GM18873 (cell line): ENCODE results near the gene OR52W1.
A peak's percentile ranks its signal among the peaks of the same experiment; 100 is the strongest.

Source experiments
- ATAC-seq: cut with Tn5 transposase; IDR thresholded peaks from one replicate; pipeline ENCODE4 v1.9.1; 2021; ENCODE audit warnings: mild to moderate bottlenecking, moderate library complexity, moderate number of reproducible peaks; ENCODE audit not compliant: unreplicated experiment, low FRiP score

Gene OR52W1

GRCh38 chr11:6199174-6199810 lies at the start of gene OR52W1:
Gene OR52W1, plus strand, starts transcription at chr11:6199224. Its CDS starts 0 bp downstream, at chr11:6199224.
- ATAC-seq = no peak

DNA sequence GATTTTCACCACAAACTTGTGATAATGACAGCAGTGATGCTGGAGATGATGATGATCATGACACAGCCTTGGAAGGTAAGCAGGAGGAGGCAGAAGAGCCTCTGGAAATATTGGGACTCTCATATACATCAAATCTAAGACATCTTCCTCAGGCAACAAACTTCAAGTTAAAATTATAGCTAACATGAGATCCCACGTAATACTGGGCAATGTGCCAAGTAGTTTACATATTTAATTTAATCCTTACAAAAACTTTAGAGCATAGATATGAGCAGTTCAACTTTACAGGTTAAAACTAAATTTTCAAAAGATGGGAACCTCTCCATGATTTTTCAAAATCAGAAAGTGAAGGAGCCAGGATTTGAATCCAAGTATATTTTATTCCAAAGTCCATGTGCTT lies 47.9 kb upstream of the OR52W1 start:
- no peak for ATAC-seq

DNA sequence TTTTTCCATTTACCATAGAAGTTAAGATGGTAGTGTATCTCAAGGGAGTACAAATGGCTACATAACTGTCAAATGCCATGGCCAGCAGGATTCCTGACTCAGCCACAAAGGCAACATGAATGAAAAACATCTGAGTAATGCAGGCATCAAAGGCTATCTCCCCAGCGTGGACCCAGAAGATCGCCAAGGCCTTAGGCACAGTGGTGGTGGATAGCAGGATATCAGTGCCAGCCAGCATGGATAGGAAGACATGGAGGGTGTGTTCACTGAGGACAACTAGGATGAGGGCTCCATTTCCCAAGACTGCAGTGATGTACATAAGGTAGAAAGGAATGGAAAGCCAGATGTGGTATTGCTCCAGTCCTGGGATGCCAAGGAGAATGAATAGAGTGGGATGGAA lies 46.9 kb upstream of the OR52W1 start:
- ATAC-seq = no peak

DNA sequence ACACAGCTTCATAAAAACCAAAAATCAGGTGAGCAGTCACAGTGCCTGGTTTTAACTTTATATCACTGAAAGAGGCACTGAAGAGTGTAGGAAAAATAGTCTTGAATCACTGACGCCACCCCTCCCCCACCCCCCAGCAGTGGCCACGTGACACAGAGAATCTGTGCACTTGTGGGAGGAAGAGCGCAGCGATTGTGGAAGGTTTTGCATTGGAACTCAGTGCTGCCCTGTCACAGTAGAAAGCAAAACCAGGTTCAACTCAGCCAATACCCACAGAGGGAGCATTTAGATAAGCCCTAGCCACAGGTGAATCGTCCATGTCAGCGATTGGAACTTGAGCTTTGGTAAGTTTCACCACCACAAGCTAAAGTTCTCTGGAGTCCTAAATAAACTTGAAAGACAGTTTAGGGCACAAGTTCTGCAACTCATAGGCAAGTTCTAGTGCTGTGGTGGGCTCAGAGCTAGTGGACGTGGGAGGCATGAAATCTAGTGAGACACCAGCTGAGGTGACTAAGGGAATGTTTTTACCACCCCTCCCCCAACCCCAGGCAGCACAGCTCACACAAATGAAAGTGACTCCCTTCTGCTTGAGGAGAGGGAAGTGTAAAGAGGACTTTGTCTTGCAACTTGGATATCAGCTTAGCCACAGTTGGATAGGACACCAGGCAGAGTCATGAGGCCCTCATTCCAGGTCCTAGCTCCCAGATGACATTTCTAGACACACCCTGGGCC lies 42.2 kb upstream of the OR52W1 start:
- ATAC-seq = no peak

DNA sequence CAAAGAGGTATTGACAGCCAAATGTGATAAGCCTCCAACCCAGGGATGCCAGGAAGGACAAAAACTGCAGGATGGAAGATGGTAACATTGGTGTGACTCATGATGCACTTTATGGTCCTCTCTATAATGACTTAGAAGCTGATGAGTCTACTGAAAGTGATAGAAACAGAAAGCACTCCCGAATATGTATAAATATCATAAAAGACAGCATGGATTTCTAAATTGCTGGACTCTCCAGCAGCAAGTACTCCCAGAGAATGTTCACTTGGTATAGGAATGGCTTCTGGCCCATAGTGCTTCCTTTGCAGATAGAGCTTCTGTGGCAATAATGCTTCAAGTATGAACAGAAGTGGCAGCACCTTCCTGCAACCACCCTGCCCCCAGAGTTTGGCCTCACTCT lies 28.8 kb upstream of the OR52W1 start, which contains the start of gene OR52B2:
TSS of gene OR52B2 (minus strand) at position 101 of the 400 bp plus-strand sequence. CDS start at position 101, 0 bp downstream.
- ATAC-seq = no peak

DNA sequence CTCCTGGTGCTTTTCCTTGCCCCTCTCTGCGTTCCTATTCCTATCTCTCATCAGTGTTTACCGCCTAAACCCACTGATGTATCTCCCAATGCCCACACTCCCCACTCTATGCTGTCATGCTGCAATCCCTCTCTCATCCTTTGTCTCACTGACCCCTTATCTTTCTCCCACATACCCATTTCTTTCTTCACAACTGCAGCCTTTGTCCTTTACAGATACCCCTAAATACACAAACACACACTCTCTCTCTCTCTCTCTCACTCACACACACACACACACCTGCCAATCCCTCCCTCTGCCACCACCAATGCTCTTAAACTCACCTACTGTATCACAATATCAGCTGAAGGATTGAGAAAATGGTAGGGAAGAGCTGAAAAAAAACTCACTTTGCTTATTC lies 23.6 kb upstream of the OR52W1 start:
- no peak for ATAC-seq

DNA sequence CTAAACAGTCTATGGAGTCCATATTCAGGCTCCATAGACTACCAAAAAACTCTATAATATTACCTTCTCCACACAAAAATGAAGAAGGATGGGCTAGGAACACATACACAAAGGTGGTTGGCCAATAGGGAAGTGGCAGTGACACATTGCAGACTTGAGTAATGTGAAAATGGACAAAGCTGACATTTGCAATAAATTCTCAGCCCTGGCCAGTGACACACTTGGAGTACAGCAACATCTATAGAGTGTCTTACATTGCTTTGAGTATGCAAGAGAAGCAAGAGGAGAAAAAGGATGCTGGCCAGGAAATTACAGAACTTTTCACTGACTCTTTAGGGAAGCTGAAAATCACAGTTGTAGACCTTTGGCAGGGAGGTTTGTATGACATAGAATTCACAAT lies 7.3 kb upstream of the OR52W1 start:
- no peak for ATAC-seq

- no peak for ATAC-seq
Measured at GRCh38 chr11:6194065-6194581, 4.9 kb upstream of the OR52W1 start.

GRCh38 chr11:6196396-6196795 lies 2.6 kb upstream of the OR52W1 start:
- ATAC-seq = peak; percentile 76

GRCh38 chr11:6197466-6198200 lies 1.4 kb upstream of the OR52W1 start:
- no peak for ATAC-seq

DNA sequence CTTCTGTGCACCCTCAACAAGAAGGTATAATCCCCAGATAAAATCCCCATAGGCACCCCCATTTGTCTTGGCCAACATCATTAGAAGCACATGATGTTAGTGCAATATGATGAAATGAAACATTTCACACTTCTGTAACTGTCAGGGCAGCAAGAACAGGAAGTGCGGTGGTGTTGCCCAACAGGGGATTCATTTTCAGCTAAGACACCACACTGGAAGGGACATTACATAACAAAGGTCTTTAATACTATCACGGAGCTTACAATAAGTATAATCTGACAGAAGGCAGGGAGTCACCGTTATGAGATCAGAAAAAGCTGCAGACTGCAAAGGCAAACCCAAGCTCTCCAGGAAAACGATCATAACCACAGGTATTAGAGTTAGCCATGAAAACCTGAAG lies 2.0 kb downstream of the OR52W1 start:
- ATAC-seq = no peak

- no peak for ATAC-seq
Measured at GRCh38 chr11:6201481-6201880, 2.5 kb downstream of the OR52W1 start.

DNA sequence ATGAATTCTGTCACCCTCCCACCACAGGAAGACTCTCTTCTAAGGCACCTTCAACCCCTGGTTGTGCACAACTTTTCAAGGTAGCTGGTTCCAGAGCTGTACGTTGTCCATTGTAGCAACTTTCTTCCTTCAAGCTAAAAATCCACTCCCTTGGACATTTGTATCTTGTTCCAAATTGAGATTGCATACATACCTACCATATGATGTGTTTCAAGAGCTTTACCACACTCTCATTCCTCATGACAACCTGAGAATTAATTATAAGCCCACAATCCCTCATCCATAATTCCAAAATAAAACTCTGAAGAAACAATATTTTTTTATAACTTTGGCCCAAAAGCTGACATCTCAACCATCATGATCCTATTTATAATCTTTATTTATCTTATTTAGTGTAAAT lies 3.0 kb downstream of the OR52W1 start:
- no peak for ATAC-seq

- peak; percentile 88 for ATAC-seq
Measured at GRCh38 chr11:6203327-6203726, 4.3 kb downstream of the OR52W1 start.

GRCh38 chr11:6204706-6205105 lies 5.7 kb downstream of the OR52W1 start:
- ATAC-seq = no peak

DNA sequence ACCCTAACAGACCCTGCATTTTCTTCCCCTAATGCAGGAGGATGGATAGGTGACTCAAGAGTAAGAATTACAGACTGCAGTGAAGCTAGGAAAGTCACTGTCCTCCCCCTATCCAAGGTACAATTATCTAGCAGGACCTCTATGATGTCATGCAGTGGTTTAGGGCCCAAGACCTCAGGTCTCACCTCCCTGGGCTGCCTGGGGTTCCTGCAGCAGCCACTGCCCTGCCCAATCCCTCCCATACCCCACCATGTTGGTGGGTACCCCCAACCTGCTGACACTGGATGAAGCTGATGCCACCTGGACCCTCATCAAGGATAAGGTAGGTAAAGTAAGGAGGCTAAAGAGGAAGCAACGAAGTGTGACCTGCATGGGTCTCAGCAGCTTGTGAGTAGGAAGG lies 6.3 kb downstream of the OR52W1 start, which contains the start of gene C11orf42:
TSS of gene C11orf42 (plus strand) at position 192 of the 400 bp plus-strand sequence. CDS start at position 251, 59 bp downstream.
- no peak for ATAC-seq

DNA sequence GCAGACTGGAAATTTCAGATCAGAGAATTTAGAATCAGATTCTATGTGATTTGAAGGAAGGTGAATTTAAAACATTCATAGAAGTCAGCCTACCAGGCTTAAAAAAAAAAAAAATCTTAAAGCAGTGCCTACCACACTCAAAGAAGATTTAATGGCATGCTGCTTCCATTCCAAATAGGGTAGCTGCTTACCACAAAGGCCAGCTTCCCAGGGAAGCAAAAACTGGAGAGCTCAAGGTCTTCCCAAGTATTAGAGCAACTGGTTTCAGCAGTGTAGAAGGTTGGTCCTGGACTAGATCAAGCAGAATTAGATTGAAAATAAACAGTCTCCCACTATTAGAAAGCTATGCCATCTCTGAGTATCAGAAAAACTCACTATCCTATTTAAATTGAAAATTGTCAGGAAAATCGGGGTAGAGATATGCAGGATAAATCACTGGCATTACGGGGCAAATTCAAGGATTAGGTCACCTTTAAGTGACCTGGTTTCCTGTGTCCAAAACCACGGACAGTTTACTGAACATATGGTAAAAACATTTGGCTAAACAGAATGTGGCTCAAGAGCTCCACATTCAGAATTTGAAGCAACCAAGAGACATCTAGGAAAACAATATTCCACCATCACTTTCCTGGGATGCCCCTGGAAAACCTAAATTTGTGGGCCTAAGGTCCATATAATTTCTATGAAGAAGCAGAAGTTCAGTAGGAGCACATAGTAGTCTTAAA lies 7.6 kb downstream of the OR52W1 start:
- ATAC-seq = no peak

DNA sequence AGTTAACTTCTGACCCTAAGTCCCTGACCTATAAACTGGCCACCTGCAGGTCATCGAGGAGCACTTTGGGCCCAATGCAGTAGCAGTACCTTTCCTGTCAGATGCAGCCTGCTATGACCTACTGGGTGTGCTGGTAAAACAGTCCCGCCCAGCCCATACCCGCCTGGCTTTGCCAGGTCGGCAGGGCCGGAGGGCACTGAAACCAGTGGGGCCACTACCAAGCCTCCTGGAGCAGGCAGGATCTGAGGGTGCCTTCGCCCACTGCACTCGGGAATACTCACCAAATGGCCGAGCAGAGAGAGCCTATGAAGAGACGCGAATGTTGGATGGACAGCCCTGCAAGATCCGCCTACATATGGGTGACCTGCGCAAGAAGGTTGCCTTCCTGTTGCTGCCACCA lies 10.8 kb downstream of the OR52W1 start:
- no peak for ATAC-seq

DNA sequence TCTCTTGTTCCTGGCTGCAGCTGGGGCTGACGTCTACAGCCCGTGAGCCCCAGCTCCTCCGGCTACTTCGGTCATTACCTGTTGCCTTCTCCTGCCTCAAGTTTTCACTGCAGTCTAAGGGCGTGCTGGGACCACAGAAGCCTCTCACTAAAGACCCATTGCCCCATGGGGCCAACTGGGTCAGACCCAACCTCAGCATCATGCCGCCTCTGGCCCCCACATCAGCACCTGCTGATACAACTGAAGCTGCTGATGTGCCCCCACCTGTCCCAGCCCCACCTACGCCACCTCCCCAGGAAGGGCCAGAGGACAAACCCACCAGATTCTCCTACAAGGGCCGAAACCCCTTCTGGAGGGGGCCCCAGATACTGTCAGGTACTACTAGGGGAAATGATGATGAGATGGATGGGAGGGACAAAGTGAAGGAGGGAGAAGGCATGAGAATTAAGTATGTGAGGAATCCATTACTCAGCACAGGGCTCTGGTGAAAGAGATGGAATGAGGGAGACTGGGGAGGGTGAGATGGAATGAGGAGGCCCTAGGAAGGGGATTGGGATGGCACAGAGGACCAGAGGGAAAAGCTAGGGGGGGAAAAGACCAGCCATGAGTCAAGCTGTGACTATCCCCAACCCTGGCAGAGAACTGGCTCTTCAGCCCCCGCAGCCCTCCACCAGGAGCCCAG lies 11.4 kb downstream of the OR52W1 start:
- no peak for ATAC-seq

- ATAC-seq = no peak
Measured at GRCh38 chr11:6214530-6214929, 15.5 kb downstream of the OR52W1 start.
